Measurements from ENCODE around the gene LHFPL4.

The LHFPL4 gene

DNA sequence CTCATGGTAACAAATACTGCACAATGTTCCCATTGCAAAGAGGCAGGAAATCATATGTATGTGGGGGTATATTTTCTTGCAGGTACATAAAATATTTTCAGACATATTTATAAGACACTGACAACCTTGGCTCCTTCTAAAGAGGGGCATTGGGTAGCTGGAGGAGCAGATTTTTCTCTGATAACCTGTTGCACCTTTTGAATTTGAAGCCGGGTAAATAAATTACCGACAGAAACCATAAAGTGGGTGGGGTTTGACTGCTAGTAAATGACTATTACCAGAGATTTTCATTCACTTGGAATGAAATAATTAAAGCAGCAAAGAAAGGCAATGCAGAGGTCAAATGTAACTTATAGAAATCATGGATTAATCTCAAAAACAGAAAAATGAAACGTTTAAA is 19.2 kb downstream of the LHFPL4 start:
- no peak overlapping the region for H3K23ac ChIP-seq (ENCODE audit: low read length)
- no peaks in the 10 kb centered on the region for H3K79me1 ChIP-seq (ENCODE audit: low read length)
- H3K36me3 ChIP-seq (ENCODE audit: control insufficient read depth, insufficient read depth, low read length), result no peaks in the 10 kb centered on the region
- H3K4me1 ChIP-seq (ENCODE audit: control insufficient read depth, low read depth, low read length), result no peaks in the 10 kb centered on the region
- H2AK5ac ChIP-seq (ENCODE audit: low read length), result no peak overlapping the region
- no peak overlapping the region for H3K56ac ChIP-seq (ENCODE audit: low read length)
- H3K4me3 ChIP-seq (ENCODE audit: low read length), result no peak overlapping the region
- no peak overlapping the region for H2BK15ac ChIP-seq (replicated peaks; ENCODE audit: low read depth)
- no peak for DNase-seq
- H3K18ac ChIP-seq (ENCODE audit: low read length), result no peak overlapping the region
- no peak overlapping the region for H4K8ac ChIP-seq (ENCODE audit: low read depth, low read length)
- no peak overlapping the region for H3K9ac ChIP-seq (ENCODE audit: low read length)
- no peak overlapping the region for H2BK120ac ChIP-seq (ENCODE audit: low read depth, low read length)
- H3K79me2 ChIP-seq (ENCODE audit: control insufficient read depth, insufficient read depth, low read length), result no peaks in the 10 kb centered on the region
- H2BK5ac ChIP-seq (ENCODE audit: low read length), result no peak overlapping the region
- no peaks in the 10 kb centered on the region for H3K27me3 ChIP-seq (ENCODE audit: insufficient read depth, low read length, poor library complexity)
- H4K5ac ChIP-seq (ENCODE audit: low read length), result no peak overlapping the region
- WGBS (ENCODE audit: extremely low coverage, insufficient coverage, low lambda C conversion rate), result no CpG with 5 or more reads among the region's 3 CpGs
- no peak overlapping the region for H3K4me2 ChIP-seq (ENCODE audit: low read length)
- H3K4ac ChIP-seq (ENCODE audit: low read depth, low read length), result no peak overlapping the region
- H3K27ac ChIP-seq (ENCODE audit: low read depth, low read length), result no peak overlapping the region

DNA sequence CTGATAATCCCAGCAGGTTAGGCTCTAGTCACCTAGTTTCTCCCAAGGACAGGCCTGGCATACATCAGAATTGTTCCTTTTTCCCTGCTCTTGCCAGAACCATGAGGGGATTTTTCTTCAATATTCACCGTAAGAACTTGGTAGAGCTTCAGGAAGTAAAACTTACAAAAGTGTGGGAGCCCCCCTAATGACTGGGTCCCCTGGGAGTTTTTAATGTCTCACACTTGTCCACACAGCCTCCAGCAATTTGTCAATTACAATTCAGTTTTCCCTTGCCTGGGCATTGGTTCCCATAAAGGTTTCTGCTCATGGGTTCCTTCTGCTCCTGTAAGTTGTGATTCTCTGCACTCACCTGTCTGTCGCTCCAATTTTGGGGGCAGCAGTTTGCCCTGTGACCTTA is 28.5 kb downstream of the LHFPL4 start:
- Histone ChIP-seq H4K5ac (ENCODE audit: low read length) (no peak overlapping the region), H4K8ac (ENCODE audit: low read depth, low read length) (no peak overlapping the region), H3K4ac (ENCODE audit: low read depth, low read length) (no peak overlapping the region), H3K27ac (ENCODE audit: low read depth, low read length) (no peak overlapping the region), H2BK120ac (ENCODE audit: low read depth, low read length) (no peak overlapping the region), H3K27me3 (ENCODE audit: insufficient read depth, low read length, poor library complexity) (no peaks in the 10 kb centered on the region), H2AK5ac (ENCODE audit: low read length) (no peak overlapping the region), H3K4me1 (ENCODE audit: control insufficient read depth, low read depth, low read length) (no peaks in the 10 kb centered on the region), H2BK5ac (ENCODE audit: low read length) (no peak overlapping the region), H3K4me2 (ENCODE audit: low read length) (no peak overlapping the region), H2BK15ac (replicated peaks; ENCODE audit: low read depth) (no peak overlapping the region), H3K36me3 (ENCODE audit: control insufficient read depth, insufficient read depth, low read length) (no peaks in the 10 kb centered on the region), H3K23ac (ENCODE audit: low read length) (no peak overlapping the region), H3K18ac (ENCODE audit: low read length) (no peak overlapping the region), H3K56ac (ENCODE audit: low read length) (no peak overlapping the region), H3K79me1 (ENCODE audit: low read length) (no peaks in the 10 kb centered on the region), H3K9ac (ENCODE audit: low read length) (no peak overlapping the region), H3K4me3 (ENCODE audit: low read length) (no peak overlapping the region), H3K79me2 (ENCODE audit: control insufficient read depth, insufficient read depth, low read length) (no peaks in the 10 kb centered on the region)
- DNase-seq, result no peak
- WGBS (ENCODE audit: extremely low coverage, insufficient coverage, low lambda C conversion rate), result no CpG with 5 or more reads among the region's 2 CpGs

DNA sequence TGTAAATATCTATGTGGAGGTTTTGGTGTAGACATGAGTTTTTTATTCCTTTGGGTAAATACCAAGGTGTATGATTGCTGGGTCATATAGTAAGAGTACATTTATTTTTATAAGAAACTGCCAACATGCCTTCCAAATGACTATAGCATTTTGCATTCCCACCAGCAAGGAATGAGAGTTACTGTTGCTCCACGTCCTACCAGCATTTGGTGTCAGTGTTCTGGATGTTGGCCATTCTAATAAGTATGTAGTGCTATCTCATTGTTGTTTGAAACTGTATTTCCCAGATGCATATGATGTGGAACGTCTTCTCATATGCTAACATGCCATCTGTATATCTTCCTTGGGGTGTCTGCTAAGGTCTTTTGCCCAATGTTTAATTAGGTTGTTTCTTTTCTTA is 38.7 kb downstream of the LHFPL4 start:
- Histone ChIP-seq H3K27ac (ENCODE audit: low read depth, low read length) (no peak overlapping the region), H3K23ac (ENCODE audit: low read length) (no peak overlapping the region), H3K4me1 (ENCODE audit: control insufficient read depth, low read depth, low read length) (no peaks in the 10 kb centered on the region), H2BK5ac (ENCODE audit: low read length) (no peak overlapping the region), H3K9ac (ENCODE audit: low read length) (no peak overlapping the region), H3K79me2 (ENCODE audit: control insufficient read depth, insufficient read depth, low read length) (no peaks in the 10 kb centered on the region), H3K4me3 (ENCODE audit: low read length) (no peak overlapping the region), H3K79me1 (ENCODE audit: low read length) (no peaks in the 10 kb centered on the region), H3K27me3 (ENCODE audit: insufficient read depth, low read length, poor library complexity) (no peaks in the 10 kb centered on the region), H3K18ac (ENCODE audit: low read length) (no peak overlapping the region), H3K4me2 (ENCODE audit: low read length) (no peak overlapping the region), H2AK5ac (ENCODE audit: low read length) (no peak overlapping the region), H3K36me3 (ENCODE audit: control insufficient read depth, insufficient read depth, low read length) (no peaks in the 10 kb centered on the region), H4K5ac (ENCODE audit: low read length) (no peak overlapping the region), H3K56ac (ENCODE audit: low read length) (no peak overlapping the region), H2BK15ac (replicated peaks; ENCODE audit: low read depth) (no peak overlapping the region), H2BK120ac (ENCODE audit: low read depth, low read length) (no peak overlapping the region), H4K8ac (ENCODE audit: low read depth, low read length) (no peak overlapping the region), H3K4ac (ENCODE audit: low read depth, low read length) (no peak overlapping the region)
- no CpG with 5 or more reads among the region's 2 CpGs for WGBS (ENCODE audit: extremely low coverage, insufficient coverage, low lambda C conversion rate)
- no peak for DNase-seq

DNA sequence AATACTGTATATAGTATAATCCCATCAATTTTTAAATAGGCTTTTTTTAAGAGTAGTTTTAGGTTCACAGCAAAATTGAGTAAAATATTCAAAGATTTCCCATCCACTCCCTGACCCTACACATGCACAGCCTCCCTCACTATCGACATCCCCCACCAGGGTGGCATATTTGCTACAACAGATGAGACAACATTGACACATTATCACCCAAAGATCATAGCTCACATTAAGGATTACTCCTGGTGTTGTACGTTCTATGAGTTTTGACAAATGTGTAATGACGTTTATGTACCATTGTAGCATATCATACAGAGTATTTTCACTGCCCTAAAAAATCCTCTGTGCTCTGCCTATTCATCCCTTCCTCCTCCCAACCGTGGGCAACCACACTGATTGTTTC is 39.3 kb downstream of the LHFPL4 start:
- Histone ChIP-seq H3K4me3 (ENCODE audit: low read length) (no peak overlapping the region), H2BK15ac (replicated peaks; ENCODE audit: low read depth) (no peak overlapping the region), H3K4ac (ENCODE audit: low read depth, low read length) (no peak overlapping the region), H3K4me2 (ENCODE audit: low read length) (no peak overlapping the region), H3K79me2 (ENCODE audit: control insufficient read depth, insufficient read depth, low read length) (no peaks in the 10 kb centered on the region), H3K79me1 (ENCODE audit: low read length) (no peaks in the 10 kb centered on the region), H3K18ac (ENCODE audit: low read length) (no peak overlapping the region), H3K23ac (ENCODE audit: low read length) (no peak overlapping the region), H3K4me1 (ENCODE audit: control insufficient read depth, low read depth, low read length) (no peaks in the 10 kb centered on the region), H3K36me3 (ENCODE audit: control insufficient read depth, insufficient read depth, low read length) (no peaks in the 10 kb centered on the region), H3K27me3 (ENCODE audit: insufficient read depth, low read length, poor library complexity) (no peaks in the 10 kb centered on the region), H3K56ac (ENCODE audit: low read length) (no peak overlapping the region), H2BK120ac (ENCODE audit: low read depth, low read length) (no peak overlapping the region), H3K27ac (ENCODE audit: low read depth, low read length) (no peak overlapping the region), H3K9ac (ENCODE audit: low read length) (no peak overlapping the region), H2BK5ac (ENCODE audit: low read length) (no peak overlapping the region), H2AK5ac (ENCODE audit: low read length) (no peak overlapping the region), H4K5ac (ENCODE audit: low read length) (no peak overlapping the region), H4K8ac (ENCODE audit: low read depth, low read length) (no peak overlapping the region)
- no CpG with 5 or more reads among the region's 4 CpGs for WGBS (ENCODE audit: extremely low coverage, insufficient coverage, low lambda C conversion rate)
- DNase-seq, result no peak

DNA sequence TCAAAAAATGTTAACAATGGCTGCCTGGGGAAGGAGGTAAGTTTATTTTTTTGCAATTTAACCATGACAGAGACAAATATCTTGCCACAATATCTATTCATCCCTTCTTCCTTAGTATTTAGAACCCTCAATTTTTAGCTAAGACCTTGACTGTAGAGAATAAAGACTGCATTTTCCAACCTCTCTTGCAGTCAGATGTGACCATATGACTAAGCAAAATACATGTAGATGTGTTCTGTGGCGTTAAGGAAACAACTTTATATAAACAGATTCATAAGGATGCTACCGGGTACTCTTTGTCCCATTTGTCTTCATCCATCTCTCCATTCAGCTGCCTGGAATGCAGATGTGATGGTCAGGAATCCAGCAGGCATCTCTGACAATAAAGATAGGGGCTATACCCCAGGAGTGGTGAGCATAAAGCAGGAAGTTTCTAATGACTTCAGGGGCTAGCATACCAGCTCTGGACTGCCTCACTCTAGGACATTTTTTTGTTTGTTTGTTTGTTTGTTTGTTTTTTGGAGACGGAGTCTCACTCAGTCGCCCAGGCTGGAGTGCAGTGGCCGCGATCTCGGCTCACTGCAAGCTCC is 41.1 kb downstream of the LHFPL4 start:
- H2BK120ac ChIP-seq (ENCODE audit: low read depth, low read length), result no peak overlapping the region
- WGBS (ENCODE audit: extremely low coverage, insufficient coverage, low lambda C conversion rate), result no CpG with 5 or more reads among the region's 7 CpGs

DNA sequence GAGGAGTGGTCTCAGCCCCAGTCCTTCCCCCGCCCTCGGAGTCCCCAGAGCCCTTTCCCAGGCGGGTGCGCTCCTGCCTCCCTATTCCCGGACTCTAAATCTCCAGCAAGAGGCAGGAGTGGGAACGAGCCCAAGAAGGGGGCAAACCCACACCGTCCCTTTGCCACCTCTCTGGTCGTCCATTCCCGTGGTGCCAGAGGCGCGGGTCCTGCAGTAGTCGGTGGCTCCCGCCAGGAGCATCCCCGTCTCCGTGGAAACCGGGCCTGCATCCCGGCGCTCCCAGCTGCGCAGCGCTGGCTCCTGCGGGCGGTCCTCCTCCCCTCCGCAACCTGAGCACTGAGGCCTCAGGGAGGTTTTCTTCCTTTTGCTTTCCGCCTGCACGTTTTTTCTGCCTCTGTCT is 44.8 kb downstream of the LHFPL4 start:
- WGBS (ENCODE audit: extremely low coverage, insufficient coverage, low lambda C conversion rate), result no CpG with 5 or more reads among the region's 25 CpGs
- Histone ChIP-seq H3K4me2 (ENCODE audit: low read length) (no peak overlapping the region), H3K4me1 (ENCODE audit: control insufficient read depth, low read depth, low read length) (no peaks in the 10 kb centered on the region), H3K9ac (ENCODE audit: low read length) (no peak overlapping the region), H3K27me3 (ENCODE audit: insufficient read depth, low read length, poor library complexity) (no peaks in the 10 kb centered on the region), H3K4me3 (ENCODE audit: low read length) (no peak overlapping the region), H3K4ac (ENCODE audit: low read depth, low read length) (no peak overlapping the region), H2BK15ac (replicated peaks; ENCODE audit: low read depth) (no peak overlapping the region), H3K79me1 (ENCODE audit: low read length) (no peaks in the 10 kb centered on the region), H3K27ac (ENCODE audit: low read depth, low read length) (no peak overlapping the region), H2AK5ac (ENCODE audit: low read length) (no peak overlapping the region), H2BK5ac (ENCODE audit: low read length) (no peak overlapping the region), H3K18ac (ENCODE audit: low read length) (no peak overlapping the region), H3K56ac (ENCODE audit: low read length) (no peak overlapping the region), H4K8ac (ENCODE audit: low read depth, low read length) (no peak overlapping the region), H4K5ac (ENCODE audit: low read length) (no peak overlapping the region), H2BK120ac (ENCODE audit: low read depth, low read length) (no peak overlapping the region), H3K36me3 (ENCODE audit: control insufficient read depth, insufficient read depth, low read length) (no peaks in the 10 kb centered on the region), H3K23ac (ENCODE audit: low read length) (no peak overlapping the region), H3K79me2 (ENCODE audit: control insufficient read depth, insufficient read depth, low read length) (no peaks in the 10 kb centered on the region)
- peak; percentile 44 for DNase-seq

More for the DNA sequence above, 41.1 kb downstream of the LHFPL4 start:
- Histone ChIP-seq H3K27ac (ENCODE audit: low read depth, low read length) (no peak overlapping the region), H3K4me3 (ENCODE audit: low read length) (no peak overlapping the region), H2BK15ac (replicated peaks; ENCODE audit: low read depth) (no peak overlapping the region), H3K36me3 (ENCODE audit: control insufficient read depth, insufficient read depth, low read length) (no peaks in the 10 kb centered on the region), H4K8ac (ENCODE audit: low read depth, low read length) (no peak overlapping the region), H3K79me2 (ENCODE audit: control insufficient read depth, insufficient read depth, low read length) (no peaks in the 10 kb centered on the region), H3K4me1 (ENCODE audit: control insufficient read depth, low read depth, low read length) (no peaks in the 10 kb centered on the region), H3K56ac (ENCODE audit: low read length) (no peak overlapping the region), H4K5ac (ENCODE audit: low read length) (no peak overlapping the region), H3K4me2 (ENCODE audit: low read length) (no peak overlapping the region), H3K23ac (ENCODE audit: low read length) (no peak overlapping the region), H2AK5ac (ENCODE audit: low read length) (no peak overlapping the region), H2BK5ac (ENCODE audit: low read length) (no peak overlapping the region), H3K18ac (ENCODE audit: low read length) (no peak overlapping the region), H3K9ac (ENCODE audit: low read length) (no peak overlapping the region), H3K4ac (ENCODE audit: low read depth, low read length) (no peak overlapping the region), H3K79me1 (ENCODE audit: low read length) (no peaks in the 10 kb centered on the region), H3K27me3 (ENCODE audit: insufficient read depth, low read length, poor library complexity) (no peaks in the 10 kb centered on the region)
- no peak for DNase-seq
